ENCODE measurements around the gene KRT10.

KRT10 gene

GRCh38 chr17:40854175-40854814 lies 31.9 kb upstream of the KRT10 start:
- Histone ChIP-seq H3K36me3 (ENCODE audit: low read depth) (no peaks in the 10 kb centered on the region), H3K4me3 (ENCODE audit: severe bottlenecking) (no peak overlapping the region), H3K27ac (ENCODE audit: poor library complexity, severe bottlenecking) (peak overlapping the region; percentile 28), H3K27me3 (ENCODE audit: insufficient read depth, poor library complexity, severe bottlenecking) (no peaks in the 10 kb centered on the region), H3K4me1 (ENCODE audit: insufficient read depth, poor library complexity, severe bottlenecking) (peaks cover 35% of the 10 kb centered on the region), H3K9me3 (ENCODE audit: severe bottlenecking) (no peaks in the 10 kb centered on the region)
- DNase-seq (ENCODE audit: low spot score) (no peak), ATAC-seq (ENCODE audit: low read depth) (peak; percentile 81)
- TF ChIP-seq CTCF (IDR thresholded peaks at IDR 0.05; ENCODE audit: poor library complexity, severe bottlenecking), result no peak

- H3K27ac ChIP-seq (ENCODE audit: poor library complexity, severe bottlenecking), result no peak overlapping the region
- no peaks in the 10 kb centered on the region for H3K9me3 ChIP-seq (ENCODE audit: severe bottlenecking)
- DNase-seq (ENCODE audit: low spot score) (no peak), ATAC-seq (ENCODE audit: low read depth) (no peak)
- TF ChIP-seq CTCF (IDR thresholded peaks at IDR 0.05; ENCODE audit: poor library complexity, severe bottlenecking), result no peak
- H3K27me3 ChIP-seq (ENCODE audit: insufficient read depth, poor library complexity, severe bottlenecking), result no peaks in the 10 kb centered on the region
- peaks cover 39% of the 10 kb centered on the region for H3K4me1 ChIP-seq (ENCODE audit: insufficient read depth, poor library complexity, severe bottlenecking)
- no peak overlapping the region for H3K4me3 ChIP-seq (ENCODE audit: severe bottlenecking)
- no peaks in the 10 kb centered on the region for H3K36me3 ChIP-seq (ENCODE audit: low read depth)
Measured at GRCh38 chr17:40852364-40852763, 29.9 kb upstream of the KRT10 start.

- ATAC-seq (ENCODE audit: low read depth), result peak; percentile 53; the same call in 2 of the 3 replicates
- Histone ChIP-seq H3K4me1 (ENCODE audit: insufficient read depth, poor library complexity, severe bottlenecking) (peaks cover 39% of the 10 kb centered on the region), H3K9me3 (ENCODE audit: severe bottlenecking) (no peaks in the 10 kb centered on the region), H3K36me3 (ENCODE audit: low read depth) (no peaks in the 10 kb centered on the region), H3K27me3 (ENCODE audit: insufficient read depth, poor library complexity, severe bottlenecking) (no peaks in the 10 kb centered on the region), H3K4me3 (ENCODE audit: severe bottlenecking) (no peak overlapping the region), H3K27ac (ENCODE audit: poor library complexity, severe bottlenecking) (peak overlapping the region; percentile 69)
- no peak for TF ChIP-seq CTCF (IDR thresholded peaks at IDR 0.05; ENCODE audit: poor library complexity, severe bottlenecking)
- no peak for DNase-seq (ENCODE audit: low spot score)
Measured at GRCh38 chr17:40850293-40850972, 28.0 kb upstream of the KRT10 start.

GRCh38 chr17:40849723-40850122 lies 27.3 kb upstream of the KRT10 start:
- Histone ChIP-seq H3K27ac (ENCODE audit: poor library complexity, severe bottlenecking) (peak overlapping the region; percentile 69), H3K36me3 (ENCODE audit: low read depth) (no peaks in the 10 kb centered on the region), H3K4me3 (ENCODE audit: severe bottlenecking) (no peak overlapping the region), H3K9me3 (ENCODE audit: severe bottlenecking) (no peaks in the 10 kb centered on the region), H3K4me1 (ENCODE audit: insufficient read depth, poor library complexity, severe bottlenecking) (peaks cover 38% of the 10 kb centered on the region), H3K27me3 (ENCODE audit: insufficient read depth, poor library complexity, severe bottlenecking) (no peaks in the 10 kb centered on the region)
- ATAC-seq (ENCODE audit: low read depth), result no peak
- no peak for DNase-seq (ENCODE audit: low spot score)
- no peak for TF ChIP-seq CTCF (IDR thresholded peaks at IDR 0.05; ENCODE audit: poor library complexity, severe bottlenecking)

Measured in RWPE2 (cell line).